GM21576 (cell line): ENCODE data around the gene ATPAF2.

ENCODE experiments used
- ATAC-seq: cut with Tn5 transposase; IDR thresholded peaks from one replicate; pipeline ENCODE4 v1.9.1; 2021; ENCODE audit warnings: mild to moderate bottlenecking, moderate library complexity; ENCODE audit not compliant: unreplicated experiment

Gene ATPAF2

GRCh38 chr17:17987901-17988300, 51.1 kb downstream of the ATPAF2 start:
- ATAC-seq: no peak

- ATAC-seq: no peak
These were observed 51.6 kb downstream of the ATPAF2 start for GRCh38 chr17:17987187-17987896.

DNA sequence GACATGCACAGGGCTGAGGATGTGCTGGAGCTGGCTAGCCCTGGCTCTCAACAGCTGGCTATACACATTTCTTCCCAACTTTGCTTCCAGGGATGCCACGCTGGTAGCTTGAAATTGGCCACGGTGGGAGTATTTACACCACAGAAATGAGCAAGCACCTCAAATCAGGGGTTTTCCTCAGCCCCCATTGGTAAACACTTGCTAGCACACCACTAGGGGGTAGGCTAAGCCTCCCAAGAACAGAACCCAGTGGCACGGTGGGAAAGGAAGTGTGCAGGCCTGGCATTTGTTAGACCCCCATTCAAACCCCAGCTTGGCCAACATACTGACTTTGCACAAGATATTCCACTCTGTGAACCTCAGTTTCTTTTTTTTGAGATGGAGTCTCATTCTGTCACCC, 53.4 kb downstream of the ATPAF2 start:
- no peak for ATAC-seq

GRCh38 chr17:17985153-17985552, 53.8 kb downstream of the ATPAF2 start:
- ATAC-seq: no peak

- no peak for ATAC-seq
These were observed 55.2 kb downstream of the ATPAF2 start for GRCh38 chr17:17983776-17984175.

GRCh38 chr17:17983376-17983775, 55.6 kb downstream of the ATPAF2 start:
- no peak for ATAC-seq

- ATAC-seq: no peak
These were observed 56.2 kb downstream of the ATPAF2 start for GRCh38 chr17:17982801-17983200.

GRCh38 chr17:17981330-17981729, 57.6 kb downstream of the ATPAF2 start:
- ATAC-seq: no peak

GRCh38 chr17:17979778-17980177, 59.2 kb downstream of the ATPAF2 start:
- no peak for ATAC-seq

- ATAC-seq: no peak
These were observed 60.2 kb downstream of the ATPAF2 start for GRCh38 chr17:17978481-17979424.

- ATAC-seq: no peak
These were observed 61.9 kb downstream of the ATPAF2 start for GRCh38 chr17:17976931-17977570.

GRCh38 chr17:17975436-17975835, 63.5 kb downstream of the ATPAF2 start:
- no peak for ATAC-seq

DNA sequence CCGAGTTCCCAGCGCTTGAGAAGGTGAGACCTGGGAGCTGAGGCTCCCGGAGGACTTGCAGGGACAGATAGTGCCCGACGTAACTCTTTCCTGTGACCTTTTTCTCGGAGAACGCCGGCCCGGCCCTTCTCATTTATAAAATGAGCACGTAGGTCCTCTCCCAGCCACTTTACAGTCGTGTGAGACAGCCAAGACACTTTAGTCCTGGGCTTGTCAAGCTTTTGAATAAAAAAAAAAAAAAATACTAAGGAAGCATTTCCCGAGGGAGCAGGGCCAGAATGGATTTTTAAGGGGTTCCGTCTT, 66.1 kb downstream of the ATPAF2 start:
- no peak for ATAC-seq

GRCh38 chr17:17972126-17972951, 66.6 kb downstream of the ATPAF2 start, which contains the start of the genes DRC3 and TOM1L2:
DRC3 (plus strand) TSS chr17:17972862; CDS start chr17:17977599, 4,737 bp downstream.
TOM1L2 (minus strand) TSS chr17:17972400; CDS start chr17:17972313, 87 bp downstream.
- ATAC-seq: peak; percentile 96

- ATAC-seq: no peak
These were observed 67.4 kb downstream of the ATPAF2 start for GRCh38 chr17:17971431-17972125.

- no peak for ATAC-seq
These were observed 68.1 kb downstream of the ATPAF2 start for GRCh38 chr17:17970699-17971430.
